GM21737 (cell line): ENCODE results near the gene DNAH2.

Experiments
- ATAC-seq: cut with Tn5 transposase; IDR thresholded peaks from one replicate; pipeline ENCODE4 v1.9.1; 2021; ENCODE audit warnings: mild to moderate bottlenecking, moderate library complexity; ENCODE audit not compliant: unreplicated experiment

DNAH2 gene

DNA sequence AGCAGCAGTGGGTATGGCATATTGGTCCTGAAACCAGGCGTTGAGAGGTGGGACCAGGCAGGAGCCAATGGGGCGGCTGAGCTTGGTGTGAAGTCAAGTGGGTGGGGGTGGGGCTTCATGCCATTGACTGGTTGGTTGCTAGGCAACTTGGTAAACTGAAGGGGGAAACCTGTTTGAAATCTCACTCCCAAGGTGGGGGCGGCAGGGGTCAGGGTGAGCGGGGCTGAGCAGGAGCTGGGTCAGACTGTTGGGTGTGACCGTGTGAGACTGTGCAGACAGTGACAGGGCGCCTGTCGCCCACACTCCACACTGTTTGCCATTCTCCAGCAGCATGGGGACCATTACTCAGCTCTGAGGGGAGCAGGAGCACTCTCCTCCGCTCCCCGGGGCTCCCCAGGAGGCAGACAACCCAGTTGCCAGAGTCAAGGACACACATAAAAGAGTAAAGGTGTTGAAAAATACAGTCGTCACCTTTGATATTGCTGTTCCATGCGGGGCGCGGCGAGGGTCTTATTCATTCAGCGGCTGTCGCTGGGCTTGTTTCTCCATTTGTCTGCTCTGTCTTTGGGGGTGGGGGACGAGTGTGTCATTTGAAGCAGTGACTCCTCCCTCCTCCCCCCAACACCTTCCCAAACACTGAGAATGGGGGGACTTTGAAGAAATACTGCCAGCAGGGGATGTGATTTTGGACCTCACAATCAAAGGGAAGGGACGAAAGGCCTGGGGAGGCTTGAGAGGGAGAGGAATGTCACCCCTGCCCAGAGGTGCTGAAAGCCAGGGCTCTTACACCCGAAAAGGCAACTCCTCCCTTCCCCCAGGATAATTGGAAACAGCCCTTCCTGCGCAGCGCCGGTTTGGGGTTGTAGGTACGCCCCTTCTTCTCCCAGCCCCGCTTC lies 13.7 kb upstream of the DNAH2 start:
- no peak for ATAC-seq

DNA sequence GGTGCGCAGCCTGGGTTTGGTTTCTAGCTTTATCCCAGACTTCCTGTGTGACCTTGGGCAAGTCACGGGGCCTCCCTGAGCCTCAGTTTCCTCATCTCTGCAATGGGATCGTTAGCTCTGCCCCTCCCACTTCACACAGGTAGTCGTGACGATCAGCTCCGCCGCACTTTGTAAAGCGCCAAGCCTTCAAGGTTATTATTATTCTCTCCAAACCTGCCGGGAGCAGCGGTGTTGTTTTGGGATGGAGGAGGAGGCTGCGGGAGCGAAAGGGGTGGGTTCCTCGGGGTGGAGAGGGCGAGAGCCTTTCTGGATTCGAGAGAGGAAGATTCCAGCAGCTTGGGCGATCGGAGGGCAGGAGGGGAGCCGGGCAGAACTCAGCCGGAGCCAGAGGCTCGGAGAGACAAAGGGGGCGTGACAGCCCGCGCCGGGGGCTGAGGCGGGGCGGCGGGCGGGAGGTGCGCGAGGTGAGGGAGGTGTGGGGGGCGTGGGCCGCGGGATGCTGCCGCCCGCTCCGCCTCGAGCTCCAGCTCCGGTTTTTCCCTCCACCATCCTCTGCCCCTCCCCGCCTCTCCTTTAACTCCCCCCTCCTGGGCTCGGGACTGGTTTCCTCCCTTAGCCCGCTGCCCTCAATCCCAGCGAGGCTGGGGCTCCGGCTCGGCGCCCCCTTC lies 12.8 kb upstream of the DNAH2 start, which contains the start of gene EFNB3:
TSS of gene EFNB3 (plus strand) at position 602 of the 668 bp plus-strand sequence. CDS start 397 bp downstream, outside the sequence.
- ATAC-seq, result no peak

- no peak for ATAC-seq
Observed at GRCh38 chr17:7705269-7706255, 12.0 kb upstream of the DNAH2 start.

- ATAC-seq, result no peak
Observed at GRCh38 chr17:7706631-7707354, 10.8 kb upstream of the DNAH2 start.

DNA sequence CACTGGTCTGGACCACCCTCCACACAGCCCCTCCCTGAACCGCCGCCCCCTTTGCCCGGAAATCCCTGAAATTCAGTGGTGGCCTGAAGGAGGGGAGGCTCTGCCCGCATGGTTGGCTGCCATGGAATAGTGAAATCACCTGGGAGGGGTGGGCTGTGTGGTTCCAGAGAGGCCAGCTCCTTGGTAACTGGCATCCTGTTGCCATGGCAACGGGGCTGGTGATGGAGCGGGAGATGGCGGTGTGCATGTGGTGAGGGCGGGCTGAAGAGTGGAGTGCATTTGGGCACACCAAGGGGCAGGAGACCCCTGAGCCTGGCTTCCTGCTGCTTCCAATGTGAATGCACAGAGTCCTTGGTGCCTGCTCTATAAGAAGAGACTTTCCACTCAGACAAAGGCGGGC lies 10.1 kb upstream of the DNAH2 start:
- ATAC-seq, result no peak

GRCh38 chr17:7707858-7708750 lies 9.4 kb upstream of the DNAH2 start:
- ATAC-seq, result no peak

DNA sequence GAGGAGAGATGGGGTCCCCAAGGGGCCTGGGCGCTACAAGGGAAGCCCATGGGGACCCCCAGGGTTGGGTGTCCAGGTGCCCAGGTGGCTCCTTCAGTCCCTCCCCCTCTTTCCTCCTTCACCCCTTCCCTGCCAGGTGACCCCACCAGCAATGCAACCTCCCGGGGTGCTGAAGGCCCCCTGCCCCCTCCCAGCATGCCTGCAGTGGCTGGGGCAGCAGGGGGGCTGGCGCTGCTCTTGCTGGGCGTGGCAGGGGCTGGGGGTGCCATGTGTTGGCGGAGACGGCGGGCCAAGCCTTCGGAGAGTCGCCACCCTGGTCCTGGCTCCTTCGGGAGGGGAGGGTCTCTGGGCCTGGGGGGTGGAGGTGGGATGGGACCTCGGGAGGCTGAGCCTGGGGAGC lies 8.5 kb upstream of the DNAH2 start:
- no peak for ATAC-seq

- ATAC-seq, result no peak
Observed at GRCh38 chr17:7710301-7710700, 7.2 kb upstream of the DNAH2 start.

DNA sequence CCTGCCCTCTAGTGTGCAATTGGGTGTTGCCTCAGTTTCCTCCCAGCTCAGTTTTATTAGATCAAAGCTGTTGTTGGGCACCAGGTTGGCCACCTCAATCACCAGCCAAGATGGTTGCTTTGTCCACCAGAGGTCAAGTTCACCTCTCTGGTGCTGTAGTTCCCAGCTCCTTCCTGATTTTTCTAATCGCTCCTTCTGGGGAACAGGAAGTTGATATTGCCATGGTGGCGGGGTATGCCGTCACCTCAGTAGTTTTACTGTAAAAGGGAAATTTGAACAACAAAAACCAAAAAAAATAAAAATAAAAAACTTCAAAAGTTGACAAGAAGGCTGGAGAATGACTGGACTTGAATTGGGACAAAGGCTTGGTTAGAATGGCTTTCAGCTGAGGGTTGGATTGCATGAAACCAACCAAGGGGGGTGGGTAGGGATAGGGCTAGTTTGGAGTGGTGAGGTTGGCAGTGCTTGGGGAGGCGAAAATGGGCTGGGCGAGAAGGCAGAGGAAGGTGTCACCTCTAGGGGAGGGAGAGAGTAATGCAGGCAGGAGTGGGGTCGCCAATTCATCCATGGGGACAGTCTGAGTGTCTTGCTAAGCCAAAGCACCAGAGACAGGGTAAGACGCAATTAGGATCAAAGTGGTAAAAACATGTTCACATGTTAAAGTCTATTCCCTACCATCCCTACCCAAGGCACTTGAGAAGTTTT lies 6.3 kb upstream of the DNAH2 start:
- ATAC-seq, result no peak

DNA sequence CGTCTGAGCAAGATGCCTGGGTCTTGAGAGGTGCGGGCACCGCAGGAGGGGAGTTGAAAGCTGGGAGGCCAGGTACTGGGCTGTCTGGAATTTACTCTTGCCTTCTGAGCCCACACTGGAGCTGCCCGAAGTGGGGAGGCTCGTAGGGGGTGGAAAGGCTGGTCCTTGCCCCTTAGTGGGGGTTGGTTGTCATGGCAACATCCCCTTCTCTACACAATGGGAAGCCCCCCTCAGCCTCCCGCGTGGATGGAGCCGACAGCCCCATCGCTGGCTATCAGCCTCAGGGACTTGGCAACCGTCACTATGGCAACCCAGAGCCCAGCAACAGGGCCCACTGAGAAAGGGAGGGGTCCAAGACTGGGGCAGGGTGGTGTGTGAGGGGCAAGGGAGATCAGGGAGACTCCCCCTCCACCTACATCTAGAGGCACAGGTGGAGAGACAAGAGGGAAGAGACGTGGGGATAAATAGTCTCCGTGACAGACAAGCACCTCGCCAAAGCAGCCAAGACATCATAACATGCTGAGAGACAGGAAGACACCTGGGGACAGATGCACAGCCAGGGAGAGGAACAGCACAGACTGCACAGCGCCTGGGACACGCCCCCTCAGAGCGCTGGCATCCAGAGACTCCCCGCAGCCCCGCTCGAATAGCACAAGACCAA lies 5.3 kb upstream of the DNAH2 start:
- ATAC-seq, result no peak

DNA sequence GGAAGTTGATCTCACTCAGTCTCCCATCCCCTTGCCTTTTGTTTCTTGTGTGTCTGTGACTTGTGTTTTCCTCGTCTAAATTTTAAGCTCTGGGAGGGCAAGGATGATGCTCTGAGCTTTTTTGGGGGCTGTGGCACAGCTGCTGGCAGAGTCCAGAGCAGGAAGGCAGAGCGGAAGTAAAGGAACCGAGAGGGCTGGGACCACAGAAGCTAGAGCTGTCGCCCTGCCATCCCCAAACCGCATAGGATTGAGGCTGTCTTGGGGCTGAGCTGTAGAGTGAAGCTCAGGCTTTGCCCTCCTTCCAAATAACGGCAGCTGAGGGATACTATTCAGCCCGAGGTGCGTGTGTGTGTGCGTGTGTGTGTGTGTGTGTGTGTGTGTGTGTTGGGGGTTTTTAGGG lies 3.8 kb upstream of the DNAH2 start:
- ATAC-seq, result no peak

- ATAC-seq, result no peak
Observed at GRCh38 chr17:7714721-7715594, 2.6 kb upstream of the DNAH2 start.

- ATAC-seq, result no peak
Observed at GRCh38 chr17:7715936-7716886, 1.3 kb upstream of the DNAH2 start.

GRCh38 chr17:7717756-7718350 lies 309 bp downstream of the DNAH2 start:
- no peak for ATAC-seq

GRCh38 chr17:7719661-7720060 lies 2.1 kb downstream of the DNAH2 start:
- ATAC-seq, result no peak

GRCh38 chr17:7720125-7720524 lies 2.6 kb downstream of the DNAH2 start:
- ATAC-seq, result no peak
